ENCODE data around the gene ADAD2. TPM values are rescaled to one million over a fixed set of nuclear protein-coding genes. Genes with fewer than 3 reads are reported as not detected.

The ADAD2 gene
- total RNA-seq, 1 donor from 2014 or later = not detected

GRCh38 chr16:84174396-84174795 lies 16.6 kb upstream of the ADAD2 start:
- Mint-ChIP-seq H3K4me1 (ENCODE audit: low read depth, unreplicated experiment) (peaks cover 34% of the 10 kb centered on the region), H3K27me3 (ENCODE audit: low read depth, unreplicated experiment) (peaks cover 8% of the 10 kb centered on the region), H3K36me3 (ENCODE audit: low read depth, unreplicated experiment) (peaks cover 1% of the 10 kb centered on the region), H3K9me3 (ENCODE audit: unreplicated experiment) (no peaks in the 10 kb centered on the region), H3K4me3 (ENCODE audit: unreplicated experiment) (peak overlapping the region; percentile 60), H3K27ac (ENCODE audit: unreplicated experiment) (no peak overlapping the region)
- TF ChIP-seq CTCF (IDR thresholded peaks at IDR 0.05; ENCODE audit: insufficient read depth, low read depth, low read length) = no peak
- TF ChIP-seq EZH2 (IDR thresholded peaks at IDR 0.05; ENCODE audit: insufficient read depth, low read length) = no peak
- H4K20me1 ChIP-seq (ENCODE audit: insufficient read depth, low read length) = peaks cover 25% of the 10 kb centered on the region
- H3K9ac ChIP-seq (ENCODE audit: low read length) = no peak overlapping the region
- no peaks in the 10 kb centered on the region for H3K36me3 ChIP-seq (ENCODE audit: insufficient read depth, low read length)
- DNase-seq (ENCODE audit: low read depth) (no peak), FAIRE-seq (no peak)
- no peaks in the 10 kb centered on the region for H3K27me3 ChIP-seq (ENCODE audit: insufficient read depth, low read length)
- H3K9me3 ChIP-seq (ENCODE audit: insufficient read depth, low read depth, low read length) = no peaks in the 10 kb centered on the region
- no peak overlapping the region for H3K4me2 ChIP-seq (ENCODE audit: low read length)
- H3K4me1 ChIP-seq (ENCODE audit: insufficient read depth, low read length) = peaks cover 18% of the 10 kb centered on the region
- H3K27ac ChIP-seq (ENCODE audit: low read depth, low read length) = no peak overlapping the region
- H3K4me3 ChIP-seq (ENCODE audit: insufficient read depth, low read depth, low read length) = no peak overlapping the region
- H2AFZ ChIP-seq (ENCODE audit: low read depth, low read length) = no peak overlapping the region
- H3K79me2 ChIP-seq (ENCODE audit: insufficient read depth, low read length) = no peaks in the 10 kb centered on the region

GRCh38 chr16:84175350-84176081 lies 15.4 kb upstream of the ADAD2 start:
- peak overlapping the region; percentile 27 for H3K4me3 Mint-ChIP-seq (ENCODE audit: unreplicated experiment)
- DNase-seq (ENCODE audit: low read depth) (peak; percentile 18), FAIRE-seq (no peak)
- H3K27me3 Mint-ChIP-seq (ENCODE audit: low read depth, unreplicated experiment) = no peaks in the 10 kb centered on the region
- no peak overlapping the region for H3K27ac Mint-ChIP-seq (ENCODE audit: unreplicated experiment)
- H3K4me2 ChIP-seq (ENCODE audit: low read length) = no peak overlapping the region
- TF ChIP-seq CTCF (IDR thresholded peaks at IDR 0.05; ENCODE audit: insufficient read depth, low read depth, low read length) (peak; percentile 42), EZH2 (IDR thresholded peaks at IDR 0.05; ENCODE audit: insufficient read depth, low read length) (no peak)
- H3K36me3 Mint-ChIP-seq (ENCODE audit: low read depth, unreplicated experiment) = peaks cover 1% of the 10 kb centered on the region
- H4K20me1 ChIP-seq (ENCODE audit: insufficient read depth, low read length) = peaks cover 25% of the 10 kb centered on the region
- no peak overlapping the region for H3K27ac ChIP-seq (ENCODE audit: low read depth, low read length)
- no peaks in the 10 kb centered on the region for H3K27me3 ChIP-seq (ENCODE audit: insufficient read depth, low read length)
- no peak overlapping the region for H2AFZ ChIP-seq (ENCODE audit: low read depth, low read length)
- H3K4me3 ChIP-seq (ENCODE audit: insufficient read depth, low read depth, low read length) = no peak overlapping the region
- H3K9ac ChIP-seq (ENCODE audit: low read length) = no peak overlapping the region
- H3K9me3 ChIP-seq (ENCODE audit: insufficient read depth, low read depth, low read length) = no peaks in the 10 kb centered on the region
- no peaks in the 10 kb centered on the region for H3K9me3 Mint-ChIP-seq (ENCODE audit: unreplicated experiment)
- no peaks in the 10 kb centered on the region for H3K36me3 ChIP-seq (ENCODE audit: insufficient read depth, low read length)
- peaks cover 18% of the 10 kb centered on the region for H3K4me1 ChIP-seq (ENCODE audit: insufficient read depth, low read length)
- no peaks in the 10 kb centered on the region for H3K79me2 ChIP-seq (ENCODE audit: insufficient read depth, low read length)
- H3K4me1 Mint-ChIP-seq (ENCODE audit: low read depth, unreplicated experiment) = peaks cover 34% of the 10 kb centered on the region

All from astrocyte (in vitro differentiated cells and primary cell).